ENCODE data around the gene FOXP1. TPM values are rescaled to one million over a fixed set of nuclear protein-coding genes. Genes with fewer than 3 reads are reported as not detected.
A peak's percentile ranks its signal among the peaks of the same experiment; 100 is the strongest.

FOXP1 gene
- total RNA-seq, 2 donors from 2014 or later: 41.7 to 94.3 TPM

DNA sequence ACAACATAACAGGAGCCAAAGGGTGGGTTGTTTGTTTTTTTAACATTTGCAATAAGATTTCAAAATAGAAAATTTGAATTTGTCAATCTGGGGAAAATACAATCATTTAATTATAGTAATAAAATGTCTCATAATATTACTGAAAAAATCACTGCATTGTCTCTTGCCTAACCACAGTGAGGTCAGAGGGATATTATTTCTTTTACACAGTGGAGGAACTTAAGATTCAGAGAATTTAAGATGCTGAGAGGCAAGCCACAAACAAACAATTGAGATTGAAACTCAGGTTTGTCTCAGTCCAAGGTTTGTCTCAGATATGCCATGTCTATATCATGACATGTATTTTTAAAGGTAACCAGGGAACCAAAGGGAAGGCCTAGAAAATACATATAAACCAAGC lies 428.7 kb downstream of the FOXP1 start:
- no peak overlapping the region for H3K9ac ChIP-seq (ENCODE audit: extremely low read depth, low read length, poor library complexity, severe bottlenecking)
- no peak overlapping the region for H3K4me3 Mint-ChIP-seq
- no peaks in the 10 kb centered on the region for H3K27me3 Mint-ChIP-seq (ENCODE audit: insufficient read depth)
- no peak overlapping the region for H3K27ac ChIP-seq (ENCODE audit: low read depth, low read length)
- H3K27me3 ChIP-seq (ENCODE audit: control insufficient read depth, insufficient read depth, low read length, poor library complexity, severe bottlenecking): no peaks in the 10 kb centered on the region
- no peak overlapping the region for H3K4me3 ChIP-seq (ENCODE audit: low read length)
- DNase-seq: no peak
- TF ChIP-seq, protein P1, sequence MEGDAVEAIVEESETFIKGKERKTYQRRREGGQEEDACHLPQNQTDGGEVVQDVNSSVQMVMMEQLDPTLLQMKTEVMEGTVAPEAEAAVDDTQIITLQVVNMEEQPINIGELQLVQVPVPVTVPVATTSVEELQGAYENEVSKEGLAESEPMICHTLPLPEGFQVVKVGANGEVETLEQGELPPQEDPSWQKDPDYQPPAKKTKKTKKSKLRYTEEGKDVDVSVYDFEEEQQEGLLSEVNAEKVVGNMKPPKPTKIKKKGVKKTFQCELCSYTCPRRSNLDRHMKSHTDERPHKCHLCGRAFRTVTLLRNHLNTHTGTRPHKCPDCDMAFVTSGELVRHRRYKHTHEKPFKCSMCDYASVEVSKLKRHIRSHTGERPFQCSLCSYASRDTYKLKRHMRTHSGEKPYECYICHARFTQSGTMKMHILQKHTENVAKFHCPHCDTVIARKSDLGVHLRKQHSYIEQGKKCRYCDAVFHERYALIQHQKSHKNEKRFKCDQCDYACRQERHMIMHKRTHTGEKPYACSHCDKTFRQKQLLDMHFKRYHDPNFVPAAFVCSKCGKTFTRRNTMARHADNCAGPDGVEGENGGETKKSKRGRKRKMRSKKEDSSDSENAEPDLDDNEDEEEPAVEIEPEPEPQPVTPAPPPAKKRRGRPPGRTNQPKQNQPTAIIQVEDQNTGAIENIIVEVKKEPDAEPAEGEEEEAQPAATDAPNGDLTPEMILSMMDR (conservative IDR thresholded peaks at IDR 0.05): no peak
- H3K4me1 ChIP-seq (ENCODE audit: control insufficient read depth, insufficient read depth, low read length): peaks cover 25% of the 10 kb centered on the region
- H3K9me3 ChIP-seq (ENCODE audit: control insufficient read depth, low read length): no peaks in the 10 kb centered on the region
- H3K27ac Mint-ChIP-seq: no peak overlapping the region
- H3K36me3 Mint-ChIP-seq (ENCODE audit: low read depth): no peaks in the 10 kb centered on the region
- no peaks in the 10 kb centered on the region for H3K9me3 Mint-ChIP-seq
- no peaks in the 10 kb centered on the region for H3K36me3 ChIP-seq (ENCODE audit: control insufficient read depth, insufficient read depth, low read length)
- H3K4me1 Mint-ChIP-seq: peaks cover 69% of the 10 kb centered on the region

DNA sequence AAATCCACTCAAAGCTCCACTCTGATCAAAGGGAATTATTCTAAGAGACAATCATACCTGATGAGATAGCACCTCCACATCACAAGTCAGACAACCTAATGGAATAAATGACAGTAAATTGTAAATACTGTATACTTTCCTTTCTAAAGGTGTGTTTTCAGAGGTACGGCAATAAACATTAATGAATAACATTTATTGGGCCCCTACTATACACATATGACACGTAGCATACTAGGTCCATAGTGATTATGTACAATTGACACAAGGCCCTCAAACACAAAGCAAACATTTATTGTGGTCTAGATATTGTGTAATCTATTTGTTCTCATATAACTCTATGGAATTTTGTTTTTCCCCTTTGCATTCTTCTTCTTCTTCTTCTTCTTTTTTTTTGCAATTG lies 429.8 kb downstream of the FOXP1 start:
- peaks cover 61% of the 10 kb centered on the region for H3K4me1 Mint-ChIP-seq

DNA sequence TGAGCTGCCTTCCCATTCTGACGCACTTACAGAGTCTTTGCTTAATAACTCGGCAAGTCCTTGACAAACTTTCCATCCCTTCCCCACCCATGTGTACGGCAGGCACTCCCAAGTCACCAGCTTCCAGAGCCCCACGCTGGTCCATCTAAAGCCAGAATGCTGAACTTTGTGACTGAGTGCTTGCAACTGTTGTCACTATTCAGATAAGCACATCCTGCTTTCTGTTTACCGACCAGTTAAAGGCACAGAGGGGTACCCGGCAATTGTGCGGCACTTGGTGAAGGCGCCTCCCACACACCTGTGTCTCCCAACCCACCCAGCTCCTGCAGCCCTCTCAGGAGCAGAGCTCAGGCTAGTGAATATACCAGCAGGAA lies 430.6 kb downstream of the FOXP1 start:
- H3K36me3 ChIP-seq (ENCODE audit: control insufficient read depth, insufficient read depth, low read length): no peaks in the 10 kb centered on the region
- H3K9me3 Mint-ChIP-seq: no peaks in the 10 kb centered on the region
- no peaks in the 10 kb centered on the region for H3K27me3 Mint-ChIP-seq (ENCODE audit: insufficient read depth)
- no peaks in the 10 kb centered on the region for H3K9me3 ChIP-seq (ENCODE audit: control insufficient read depth, low read length)
- peak; percentile 89 for DNase-seq
- WGBS, 2 experiments (ENCODE audit: insufficient coverage in 1 of 2, insufficient read length in 1 of 2): 50 to 77% methylated on average over 4 to 8 of the region's 8 CpGs
- H3K9ac ChIP-seq (ENCODE audit: extremely low read depth, low read length, poor library complexity, severe bottlenecking): no peak overlapping the region
- TF ChIP-seq, protein P1 (conservative IDR thresholded peaks at IDR 0.05): no peak
- no peaks in the 10 kb centered on the region for H3K36me3 Mint-ChIP-seq (ENCODE audit: low read depth)
- peaks cover 61% of the 10 kb centered on the region for H3K4me1 Mint-ChIP-seq
- H3K27ac Mint-ChIP-seq: peak overlapping the region; percentile 80
- H3K4me3 Mint-ChIP-seq: peak overlapping the region; percentile 5
- peaks cover 24% of the 10 kb centered on the region for H3K4me1 ChIP-seq (ENCODE audit: control insufficient read depth, insufficient read depth, low read length)
- H3K4me3 ChIP-seq (ENCODE audit: low read length): no peak overlapping the region
- H3K27ac ChIP-seq (ENCODE audit: low read depth, low read length): no peak overlapping the region
- H3K27me3 ChIP-seq (ENCODE audit: control insufficient read depth, insufficient read depth, low read length, poor library complexity, severe bottlenecking): no peaks in the 10 kb centered on the region

More for the DNA sequence above, 429.8 kb downstream of the FOXP1 start:
- H3K27ac ChIP-seq (ENCODE audit: low read depth, low read length): no peak overlapping the region
- peaks cover 24% of the 10 kb centered on the region for H3K4me1 ChIP-seq (ENCODE audit: control insufficient read depth, insufficient read depth, low read length)
- Mint-ChIP-seq H3K27ac (no peak overlapping the region), H3K4me3 (no peak overlapping the region), H3K9me3 (no peaks in the 10 kb centered on the region), H3K36me3 (ENCODE audit: low read depth) (no peaks in the 10 kb centered on the region), H3K27me3 (ENCODE audit: insufficient read depth) (no peaks in the 10 kb centered on the region)
- no peaks in the 10 kb centered on the region for H3K36me3 ChIP-seq (ENCODE audit: control insufficient read depth, insufficient read depth, low read length)
- TF ChIP-seq, protein P1 (conservative IDR thresholded peaks at IDR 0.05): no peak
- no peaks in the 10 kb centered on the region for H3K27me3 ChIP-seq (ENCODE audit: control insufficient read depth, insufficient read depth, low read length, poor library complexity, severe bottlenecking)
- H3K4me3 ChIP-seq (ENCODE audit: low read length): no peak overlapping the region
- WGBS, 2 experiments (ENCODE audit: insufficient coverage in 1 of 2, insufficient read length in 1 of 2): 100% methylated on average over 2 of the region's 2 CpGs; no CpG with 5 or more reads in 1 of the 2 experiments
- DNase-seq: no peak
- H3K9me3 ChIP-seq (ENCODE audit: control insufficient read depth, low read length): no peaks in the 10 kb centered on the region
- H3K9ac ChIP-seq (ENCODE audit: extremely low read depth, low read length, poor library complexity, severe bottlenecking): no peak overlapping the region
